HT1080 (cell line): ENCODE results near the gene SLC1A7. TPM values are rescaled to one million over a fixed set of nuclear protein-coding genes. Genes with fewer than 3 reads are reported as not detected.
A peak's percentile ranks its signal among the peaks of the same experiment; 100 is the strongest.

Experiments
- DNase-seq: peaks from one replicate; pipeline ENCODE4 v3.0.0-alpha.2; 2015; ENCODE audit warnings: low read depth
- total RNA-seq: library from RNA; depleted of rRNA; stranded (reverse); fragments of >200 nt; shearing (Covaris generic); gene quantifications from 2 replicates; pipeline ENCODE4 v1.2.3, GENCODE V29; 2014

Gene SLC1A7
- total RNA-seq, 1 experiment from 2014 or later = not detected

DNA sequence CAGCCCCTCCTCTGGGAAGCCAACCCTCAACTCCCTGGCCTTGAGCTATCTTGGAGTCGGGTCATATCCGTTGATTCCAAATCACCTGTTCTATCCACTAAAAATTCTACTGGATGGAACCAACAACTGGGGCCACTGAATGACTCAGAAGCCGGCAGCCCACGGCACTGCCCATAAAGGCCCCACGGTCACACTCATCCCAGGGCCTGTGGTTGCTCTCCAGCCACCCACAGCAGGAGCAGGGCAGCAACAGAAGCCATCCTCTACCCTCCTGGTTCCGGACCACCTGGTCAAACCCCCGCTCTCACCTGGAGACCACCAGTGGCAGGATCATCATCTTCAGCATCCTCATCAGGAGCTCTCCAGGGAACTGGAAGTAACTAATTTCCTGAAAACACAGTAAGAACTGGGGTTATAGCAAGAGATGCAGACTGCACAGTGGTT is 8.4 kb downstream of the SLC1A7 start:
- DNase-seq = no peak

DNA sequence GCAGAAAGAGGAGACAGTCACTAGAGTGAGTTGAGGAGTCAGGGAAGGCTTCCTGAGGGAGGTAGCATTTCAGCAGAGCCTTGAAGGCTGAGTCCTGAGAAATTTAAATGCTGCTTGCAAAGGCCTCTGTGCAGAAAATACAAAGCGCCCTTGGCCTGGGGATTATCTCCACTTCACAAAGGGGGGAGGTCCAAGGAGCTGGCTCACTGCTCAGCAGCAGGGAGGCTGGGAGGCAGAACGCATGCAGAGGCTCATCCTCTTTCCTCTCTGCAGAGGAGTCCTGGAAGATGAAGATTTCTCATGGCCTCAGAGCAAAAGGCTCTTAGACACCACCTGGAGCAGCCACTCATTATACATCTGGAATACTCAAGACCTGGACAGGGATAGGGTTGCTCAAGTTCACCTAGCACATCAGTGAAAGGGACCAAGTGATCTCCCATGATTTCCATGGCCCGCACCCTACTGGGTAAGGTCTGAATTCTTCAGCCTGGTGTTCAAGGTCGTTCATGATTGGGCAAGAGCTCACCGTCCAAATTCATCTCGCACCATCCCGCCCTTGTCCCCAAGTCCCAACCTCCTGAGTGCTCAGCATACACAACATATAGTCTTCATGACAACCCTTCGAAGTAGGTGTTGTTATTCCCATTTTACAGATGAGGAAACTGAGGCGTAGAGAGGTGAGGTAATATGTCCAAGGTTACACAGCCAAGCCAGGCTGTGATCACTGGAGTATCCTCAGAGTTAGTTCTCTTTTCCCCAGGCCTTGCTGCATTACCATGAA is 9.0 kb downstream of the SLC1A7 start:
- DNase-seq = no peak

DNA sequence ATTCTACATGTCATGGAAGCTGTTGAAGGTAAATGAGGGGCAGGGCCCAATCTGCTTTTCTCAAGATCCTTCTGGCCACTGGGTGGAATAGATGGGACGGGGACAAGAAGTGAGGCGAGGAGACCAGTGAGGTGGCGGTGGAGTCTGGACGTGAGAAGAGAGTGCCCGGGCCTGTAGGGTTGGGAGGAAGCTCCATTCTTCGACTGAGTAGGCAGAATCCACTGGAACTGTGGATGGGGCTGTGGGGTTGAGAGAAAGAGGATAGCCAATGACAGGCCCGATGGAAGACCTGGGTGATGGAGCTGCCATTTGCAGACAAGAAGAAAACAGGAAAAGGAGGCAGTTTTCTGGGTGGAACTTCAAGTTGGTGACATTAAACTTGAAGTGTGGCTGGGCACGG is 10.3 kb downstream of the SLC1A7 start:
- no peak for DNase-seq

DNA sequence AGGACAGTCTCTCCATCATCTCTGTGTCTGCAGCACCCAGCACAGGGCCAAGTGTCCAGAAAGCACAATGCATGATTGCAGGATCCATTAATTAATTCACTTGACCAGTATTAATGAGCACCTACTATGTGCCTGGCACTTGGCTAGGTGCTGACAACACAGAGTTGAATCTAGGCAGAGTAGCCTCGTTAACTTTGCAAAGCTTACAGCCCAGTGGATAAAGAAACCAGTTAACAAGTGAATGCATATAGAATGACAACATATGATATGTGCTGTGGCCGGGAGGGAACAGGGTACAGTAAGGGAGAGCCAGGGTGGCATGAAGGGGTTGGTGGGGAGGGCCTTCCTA is 10.9 kb downstream of the SLC1A7 start:
- no peak for DNase-seq

DNA sequence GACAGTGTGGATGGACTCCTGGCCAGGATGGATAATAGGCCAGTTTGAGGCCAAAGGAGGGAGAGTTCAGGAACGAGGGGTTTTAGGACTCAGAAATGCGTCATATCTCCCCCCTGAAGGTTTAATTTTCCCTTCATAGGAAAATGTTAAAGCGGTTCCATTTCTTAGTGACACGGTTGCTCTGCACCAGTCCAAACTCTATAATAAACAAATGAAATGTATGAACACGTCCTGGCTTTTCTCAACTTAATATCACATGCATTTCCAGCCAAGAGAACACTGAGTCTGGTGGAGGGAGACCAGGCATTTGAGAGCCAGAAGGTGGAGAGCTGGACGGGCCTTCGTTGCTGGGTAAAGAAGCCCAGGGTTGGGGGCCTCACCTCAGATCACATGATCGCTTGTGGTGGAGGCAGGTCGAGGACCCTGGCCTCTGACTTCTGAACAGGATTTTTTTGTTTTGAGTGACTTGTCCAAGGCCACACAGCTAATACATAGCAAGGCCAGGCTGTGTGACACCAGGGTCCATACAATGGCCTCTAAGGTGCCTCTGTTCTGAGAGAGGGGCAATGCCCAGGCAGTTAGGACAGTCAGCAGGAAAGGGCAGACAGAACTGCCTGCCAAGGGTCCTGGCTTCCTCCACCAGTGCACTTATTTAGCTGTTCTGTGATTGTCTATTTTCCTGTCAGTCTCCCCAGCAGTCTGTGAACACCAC is 11.4 kb downstream of the SLC1A7 start:
- DNase-seq = no peak

DNA sequence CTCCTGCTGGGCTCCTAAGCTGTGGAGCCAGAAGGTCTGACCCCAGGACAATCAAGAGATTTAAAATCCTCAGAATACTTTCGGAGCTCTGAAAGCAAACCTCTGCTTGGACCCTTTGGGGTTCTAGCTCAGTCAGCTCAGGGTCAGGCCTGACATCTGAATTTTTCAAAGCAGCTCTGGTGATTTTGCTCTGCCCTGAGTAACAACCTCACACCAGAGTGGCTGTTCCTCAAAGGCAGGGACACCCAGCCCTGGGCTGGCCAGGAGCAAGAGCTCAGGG is 11.9 kb downstream of the SLC1A7 start:
- DNase-seq = no peak

DNA sequence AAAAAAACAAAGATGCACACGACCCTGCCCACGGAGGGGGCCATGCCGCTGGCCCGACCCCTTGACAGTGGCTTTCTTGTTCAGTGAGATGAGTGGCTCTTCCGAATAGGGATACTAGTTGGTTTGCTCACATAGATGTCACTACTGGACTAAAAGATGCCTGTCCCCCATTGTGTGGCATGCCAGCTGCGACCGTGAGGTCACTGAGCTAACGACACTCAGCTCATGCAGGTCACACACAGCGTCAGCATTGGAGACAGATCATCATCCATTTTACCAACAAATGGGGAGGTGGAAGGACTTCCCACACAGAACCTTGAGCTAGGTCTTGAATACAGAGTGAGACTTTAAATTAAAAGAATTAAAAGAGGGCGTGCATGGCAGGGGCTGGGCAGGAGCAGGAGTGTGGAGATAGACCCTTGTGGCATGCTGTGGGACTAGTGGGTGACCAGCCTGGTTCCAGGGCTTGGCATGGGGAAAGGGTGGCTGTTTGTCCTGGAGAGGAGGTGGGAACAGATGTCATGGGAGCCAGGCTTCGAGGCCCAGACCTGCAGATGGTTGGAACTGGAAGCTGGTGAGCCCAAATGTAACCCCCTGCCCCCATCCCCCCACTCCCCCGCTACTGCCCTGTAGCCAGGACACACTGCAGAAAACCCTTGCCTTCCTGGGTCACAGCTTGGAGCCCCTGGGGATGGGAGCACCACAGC is 12.4 kb downstream of the SLC1A7 start:
- DNase-seq = no peak

DNA sequence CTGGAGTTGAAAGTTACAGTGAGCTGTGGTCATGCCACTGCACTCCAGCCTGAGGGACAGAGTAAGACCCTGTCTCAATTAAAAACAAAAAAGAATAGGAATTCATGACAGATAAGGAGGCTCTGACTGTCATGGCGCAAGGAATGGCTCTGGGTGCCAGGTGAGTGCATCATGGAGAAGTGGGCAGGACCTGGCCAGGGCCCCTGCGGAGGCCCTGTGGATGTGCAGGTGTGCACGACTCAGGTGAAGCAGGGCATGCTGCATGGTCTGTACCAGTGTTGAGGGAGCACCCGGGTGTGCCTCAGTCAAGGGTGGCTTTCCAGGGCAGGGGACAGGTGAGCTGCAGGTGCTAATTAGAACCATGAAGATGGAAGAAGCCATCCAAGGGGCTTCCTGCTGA is 14.0 kb downstream of the SLC1A7 start:
- DNase-seq = no peak

DNA sequence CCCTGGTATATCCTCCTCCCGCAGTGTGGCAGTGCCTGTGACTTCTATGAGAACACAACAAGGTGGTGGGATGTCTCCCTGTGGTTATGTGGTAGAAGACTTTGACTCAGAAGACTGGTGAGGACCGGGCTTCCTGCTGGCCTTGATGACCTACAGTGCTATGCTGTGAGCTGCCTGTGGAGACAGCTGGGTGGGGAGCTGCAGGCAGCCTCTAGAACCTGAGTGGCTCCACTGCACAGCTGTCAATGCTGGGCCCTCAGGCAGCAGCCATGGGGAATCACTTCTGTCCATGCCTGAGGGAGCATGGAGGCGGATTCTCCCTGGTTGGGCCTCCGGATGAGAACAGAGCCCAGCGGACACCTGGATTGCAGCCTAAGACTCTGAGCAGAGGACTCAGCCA is 14.9 kb downstream of the SLC1A7 start:
- DNase-seq = peak; percentile 42

DNA sequence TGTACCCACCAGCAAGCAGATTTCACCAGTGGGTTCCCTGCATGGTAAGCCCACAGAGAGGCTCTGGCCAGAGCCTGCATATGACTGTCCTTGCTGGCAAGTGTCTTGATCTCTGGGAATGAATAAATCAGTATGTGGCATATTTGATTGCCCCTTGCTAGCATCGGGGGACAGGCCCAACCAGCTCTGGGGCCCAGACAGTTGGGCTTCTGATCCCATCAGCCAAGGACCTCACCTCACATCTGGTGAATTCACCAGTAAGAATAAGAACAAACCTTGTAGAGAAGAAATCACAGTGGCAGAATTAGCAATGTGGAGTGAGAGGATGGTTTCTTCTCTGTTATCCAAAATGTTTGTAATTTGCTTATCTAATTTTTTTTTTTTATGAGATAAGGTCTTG is 15.9 kb downstream of the SLC1A7 start:
- no peak for DNase-seq

DNA sequence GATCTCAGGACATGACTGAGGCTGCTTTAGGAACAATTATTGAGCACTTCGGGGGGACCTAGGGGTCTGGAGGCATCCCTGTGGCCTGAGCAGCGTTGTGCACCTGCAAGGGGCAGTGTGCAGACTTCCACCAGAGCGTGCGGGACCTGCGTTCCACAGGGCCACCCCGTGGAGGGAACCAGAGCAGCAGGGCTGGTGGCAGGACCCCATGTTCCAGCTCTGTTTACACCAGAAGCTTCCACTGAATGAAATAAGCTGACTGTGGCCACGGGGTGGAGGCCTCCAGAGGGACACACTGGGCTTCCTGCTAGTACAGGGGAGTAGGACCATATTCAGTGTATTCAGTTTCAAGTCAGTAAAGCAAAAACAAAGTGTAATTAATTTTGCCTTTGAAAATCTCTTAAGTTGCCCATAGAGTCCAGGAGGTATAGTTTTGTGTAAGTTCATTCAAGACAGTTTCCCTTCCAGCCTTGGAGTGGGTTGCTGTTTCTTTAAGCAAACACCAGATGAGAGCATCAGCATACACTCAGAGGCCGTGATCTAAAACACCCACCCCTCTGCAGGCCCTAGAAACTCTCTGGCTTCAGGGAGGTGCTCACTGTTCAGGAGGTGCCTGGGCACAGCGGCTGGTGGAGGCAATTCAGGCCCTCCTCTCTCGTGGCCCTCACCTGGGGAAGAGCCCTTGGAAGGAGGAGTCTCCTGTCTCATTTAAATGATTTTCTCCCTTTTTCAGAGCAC is 16.6 kb downstream of the SLC1A7 start:
- DNase-seq = no peak

DNA sequence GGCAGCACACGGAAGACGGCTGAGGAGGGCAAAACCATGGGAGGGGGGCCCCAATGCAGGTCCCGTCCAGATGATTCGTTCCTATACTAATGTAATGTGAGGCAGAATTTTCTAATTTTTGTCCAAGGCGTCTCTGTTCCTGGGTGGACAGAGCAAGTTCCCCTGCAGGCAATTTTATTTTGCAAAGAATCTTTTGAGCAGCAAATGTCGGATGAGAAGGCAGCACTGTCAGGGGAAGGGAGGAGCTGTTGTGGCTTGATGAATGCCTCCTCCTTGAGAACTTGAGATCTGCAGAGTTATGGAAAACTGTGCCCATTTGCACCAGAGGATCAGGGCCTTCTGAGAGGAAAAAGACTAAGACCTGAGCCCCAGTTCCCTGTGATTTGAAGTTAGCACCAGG is 17.3 kb downstream of the SLC1A7 start:
- DNase-seq = no peak

DNA sequence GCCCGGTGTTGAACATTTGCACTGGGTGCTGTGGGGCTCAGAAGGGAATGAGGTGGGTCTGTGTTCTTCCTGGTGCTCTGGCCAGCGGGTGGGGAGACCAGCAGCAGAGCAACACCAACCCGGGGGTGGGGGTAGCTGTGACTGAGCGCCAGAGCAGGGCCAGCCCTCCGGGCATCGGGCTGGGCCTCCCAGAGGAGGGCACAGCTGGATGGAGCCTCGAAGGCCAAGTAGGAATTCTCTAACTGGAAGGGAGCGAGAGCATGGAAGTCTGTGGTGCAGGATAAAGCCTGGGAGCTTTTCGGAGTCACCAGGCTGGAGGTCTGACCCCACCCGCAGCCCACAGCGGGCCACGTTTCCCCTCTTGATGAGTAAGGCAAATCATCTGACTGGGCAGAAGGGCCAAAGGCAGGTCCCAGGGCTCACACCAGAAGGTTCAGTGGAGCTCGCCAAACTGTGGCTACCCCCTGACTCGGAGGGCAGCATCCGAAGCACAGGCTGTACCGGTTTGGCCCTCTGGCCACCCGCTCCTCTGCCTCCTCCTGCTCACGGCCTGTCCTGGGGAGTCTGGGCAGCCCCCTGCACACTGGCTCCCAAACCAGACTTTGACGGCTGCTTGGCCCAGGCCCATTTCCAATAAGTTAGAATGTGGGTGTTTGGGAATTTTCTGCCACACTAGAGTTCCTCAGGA is 18.8 kb downstream of the SLC1A7 start:
- DNase-seq = no peak

DNA sequence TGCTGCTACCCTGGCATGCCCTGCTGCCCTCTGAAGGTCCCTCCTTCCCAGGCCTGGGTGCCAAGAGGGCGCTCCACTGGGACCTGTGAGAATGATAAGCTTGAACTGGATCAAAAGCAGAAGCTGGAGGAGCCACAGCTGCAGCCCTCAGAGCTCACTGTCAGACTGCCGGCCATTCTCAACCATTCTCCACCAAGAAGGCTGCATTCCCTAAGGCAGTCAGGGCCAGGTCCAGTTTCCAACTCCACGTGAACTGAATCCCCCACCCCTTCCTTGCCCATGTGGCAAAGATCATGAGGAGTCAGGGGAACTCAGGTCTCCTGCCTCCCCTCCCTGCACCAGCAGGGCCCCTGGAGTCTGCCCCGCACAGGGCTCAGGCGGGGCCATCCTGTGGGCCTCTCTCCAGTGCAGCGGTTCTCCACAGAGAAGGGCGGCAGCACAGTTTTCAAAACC is 19.5 kb downstream of the SLC1A7 start:
- no peak for DNase-seq

DNA sequence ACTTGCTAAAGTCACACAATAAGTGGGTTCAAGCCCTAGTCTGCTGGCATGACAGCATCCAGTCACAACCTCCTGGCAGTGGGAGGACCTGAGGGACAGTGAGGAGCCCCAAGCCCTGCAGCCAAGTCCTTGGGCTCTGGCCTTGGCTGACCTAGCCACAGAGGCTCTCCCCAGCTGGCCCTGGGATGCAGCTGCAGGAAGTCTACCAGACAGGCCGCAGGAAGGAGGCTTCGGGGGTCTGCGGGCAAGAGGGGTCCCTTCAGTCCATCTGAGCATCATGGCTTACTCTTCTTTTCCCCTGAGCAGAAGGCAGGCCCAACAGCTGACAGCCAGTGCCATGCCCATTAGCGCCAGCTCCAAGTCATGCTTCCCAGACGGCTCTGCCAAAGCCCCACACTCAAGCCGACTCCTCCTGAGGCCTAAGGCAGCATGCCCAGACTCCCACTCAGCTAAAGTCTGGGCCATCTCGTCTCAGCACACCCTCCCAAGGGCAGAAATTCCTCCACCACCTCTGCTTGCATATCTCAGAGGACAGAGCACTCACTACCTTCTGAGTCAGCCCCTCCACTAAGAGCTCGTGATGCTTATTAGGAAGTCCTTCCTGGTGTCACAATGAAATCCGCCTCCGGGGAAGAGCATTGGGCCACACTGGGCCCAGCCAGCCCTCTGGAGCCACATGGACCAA is 20.1 kb downstream of the SLC1A7 start:
- DNase-seq = no peak

DNA sequence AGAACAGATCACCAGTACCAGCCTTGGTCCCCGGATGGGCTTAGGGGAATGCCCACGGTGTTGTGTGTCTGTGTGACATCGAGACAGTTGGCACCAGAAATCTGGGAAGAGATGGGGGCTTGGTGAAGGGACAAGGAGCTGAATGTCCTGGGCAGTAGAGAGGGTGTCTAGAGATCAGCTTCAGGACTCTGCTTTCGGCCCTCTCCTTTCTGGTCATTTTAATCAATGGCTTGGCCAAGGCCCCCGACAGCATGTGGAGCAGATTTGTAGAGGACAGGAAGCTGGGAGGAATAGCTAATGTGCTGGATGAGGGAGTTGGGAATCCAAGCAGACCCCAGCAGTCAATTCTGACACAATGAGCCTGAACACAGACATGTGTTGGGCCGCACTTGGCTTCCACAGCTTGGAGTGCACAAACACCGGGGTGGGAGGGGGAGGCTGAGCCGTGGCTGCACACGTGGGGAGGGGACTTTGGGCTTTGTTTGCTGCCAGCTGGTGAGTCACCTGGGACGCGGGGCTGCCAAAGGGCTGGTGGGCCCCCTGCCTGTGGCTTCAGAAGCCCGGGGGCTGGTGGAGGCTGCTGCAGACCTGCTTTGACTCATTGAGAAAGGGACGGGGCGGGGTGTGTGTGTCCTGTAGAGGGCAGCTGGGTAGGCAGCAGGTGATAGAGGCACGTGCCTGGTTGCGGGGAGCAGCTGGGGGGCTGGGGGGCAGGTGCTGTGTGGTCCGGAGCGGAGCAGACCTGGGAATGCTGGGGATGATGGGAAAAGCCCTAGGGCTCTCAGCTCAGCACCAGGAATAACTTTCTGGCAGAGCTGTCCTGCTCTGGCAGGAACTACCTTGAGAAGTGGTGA is 20.9 kb downstream of the SLC1A7 start:
- DNase-seq = peak; percentile 29

DNA sequence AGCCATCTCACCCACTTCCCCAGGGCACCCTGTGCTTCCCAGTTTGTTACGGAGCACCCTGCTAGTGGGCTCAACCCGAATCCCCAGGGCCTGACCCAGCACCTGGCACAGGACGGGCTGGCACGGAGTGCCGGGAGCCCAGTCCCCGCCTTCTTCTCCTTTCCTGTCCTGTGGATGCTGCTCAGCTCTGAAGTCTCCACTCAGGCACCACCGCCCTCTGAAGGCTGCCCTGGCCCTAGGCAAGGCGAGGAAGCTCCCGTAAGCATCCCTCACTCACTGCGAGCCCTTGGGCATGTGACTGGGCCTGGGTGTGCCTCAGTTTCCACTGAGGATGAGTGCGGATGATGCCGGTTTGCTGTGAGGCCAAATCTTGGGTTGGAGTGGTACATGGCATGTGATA is 21.8 kb downstream of the SLC1A7 start:
- no peak for DNase-seq

DNA sequence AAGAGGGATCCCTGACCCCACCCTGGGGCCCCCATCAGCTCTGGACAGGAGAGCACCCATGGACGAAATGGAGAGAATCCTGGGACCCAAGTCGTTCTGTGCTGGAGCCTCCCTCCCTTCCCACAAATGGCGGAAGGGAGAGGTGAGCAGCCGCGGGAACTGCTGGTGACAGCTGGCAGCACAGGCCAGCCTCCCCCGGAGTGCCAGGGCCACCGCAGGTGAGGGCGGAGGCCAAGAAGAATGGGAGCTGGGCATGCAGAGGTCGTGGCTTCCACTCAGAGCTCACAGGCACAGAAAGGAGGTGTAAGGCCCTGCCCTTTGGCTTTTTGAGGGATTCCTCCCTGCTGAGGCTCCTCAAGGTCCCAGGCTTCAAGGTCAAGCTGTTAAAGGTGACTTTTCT is 24.6 kb downstream of the SLC1A7 start:
- no peak for DNase-seq

DNA sequence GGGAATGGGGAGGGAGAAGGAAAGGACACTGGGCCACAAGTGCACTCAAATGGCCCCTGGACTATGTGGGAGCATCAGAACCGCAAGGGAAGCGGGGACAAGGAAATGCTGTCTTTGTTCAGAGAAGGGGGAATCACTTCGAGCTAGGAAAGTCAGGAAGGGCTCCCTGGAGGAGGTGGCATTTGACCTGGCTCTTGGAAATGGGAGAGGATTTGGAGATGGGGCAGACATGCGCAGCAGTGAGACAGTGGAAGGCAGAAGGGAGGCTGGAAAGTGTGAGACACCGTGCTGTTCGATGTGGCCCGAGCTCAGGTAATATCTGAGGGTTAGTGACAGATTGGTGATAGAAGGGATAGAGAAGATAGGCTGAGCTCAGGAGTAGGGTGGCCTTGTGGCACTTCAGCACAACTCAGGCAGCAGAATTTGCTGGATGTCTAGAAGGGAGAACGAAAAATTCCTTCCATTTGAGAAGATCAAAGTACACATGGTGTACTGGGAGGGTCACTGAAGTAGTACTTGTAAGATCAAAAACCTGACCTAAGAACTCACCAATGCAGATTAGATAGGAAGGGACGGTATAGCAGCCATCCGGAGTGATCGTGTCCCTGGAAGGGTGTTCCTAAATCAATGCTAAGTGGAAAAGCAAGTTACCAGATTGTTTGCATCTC is 25.4 kb downstream of the SLC1A7 start:
- DNase-seq = no peak
